Left ventricle myocardium inferior (tissue), 1 donor: ENCODE data around the gene LILRB2. TPM values are rescaled to one million over a fixed set of nuclear protein-coding genes. Genes with fewer than 3 reads are reported as not detected.
A peak's percentile ranks its signal among the peaks of the same experiment; 100 is the strongest.
"Not testable (repeated sequence)": the region's sequence is repeated elsewhere in the genome, so short reads cannot be mapped to it uniquely, and the experiment has no call there.

ENCODE experiments used
- DNase-seq: peaks from one replicate; pipeline ENCODE4 v3.0.0-alpha.2; 2020
- H3K27ac ChIP-seq: fragments of 200-600 bp; replicated peaks from 2 replicates; pipeline ENCODE4 v1.8.0; 2021
- H3K27me3 ChIP-seq: fragments of 200-600 bp; 2 replicates; pipeline ENCODE4 v1.8.0; 2021; ENCODE audit warnings: low read depth
- H3K36me3 ChIP-seq: fragments of 200-600 bp; 2 replicates; pipeline ENCODE4 v1.8.0; 2021
- H3K4me1 ChIP-seq: fragments of 200-600 bp; 2 replicates; pipeline ENCODE4 v1.8.0; 2021
- H3K4me3 ChIP-seq: fragments of 200-600 bp; 2 replicates; pipeline ENCODE4 v1.8.0; 2021; ENCODE audit warnings: mild to moderate bottlenecking, moderate library complexity
- H3K9me3 ChIP-seq: fragments of 200-600 bp; replicated peaks from 2 replicates; pipeline ENCODE4 v1.8.0; 2021
- CTCF ChIP-seq: fragments of 200-600 bp; IDR thresholded peaks from 2 replicates; pipeline ENCODE4 v1.8.0; 2021; ENCODE audit warnings: antibody characterized with exemption, mild to moderate bottlenecking, borderline replicate concordance
- intact Hi-C: fragments of 100-400 bp; cut with micrococcal nuclease; formaldehyde crosslinking; loops from one replicate; pipeline ENCODE4 v1.11.0; 2022
- total RNA-seq: library from RNA; stranded (reverse); fragmentation: NEBNext Ultra II Directional; extraction: Animal tissue kit (Norgen Biotek cat#: 25700); gene quantifications from one replicate; pipeline ENCODE4 v1.2.1, GENCODE V29; 2021
- donor health status: DM: no; HTN: yes; CAD: no; lungs with severe emphysema.

Gene LILRB2
- total RNA-seq, 1 donor from 2014 or later, result 1.7 TPM

- Histone ChIP-seq H3K27me3 (peaks cover 43% of the 10 kb centered on the region), H3K36me3 (no peaks in the 10 kb centered on the region), H3K4me3 (no peak overlapping the region), H3K9me3 (no peaks in the 10 kb centered on the region), H3K4me1 (no peaks in the 10 kb centered on the region), H3K27ac (peak overlapping the region; percentile 8)
- intact Hi-C loops, result no loop called here
- no peak for TF ChIP-seq CTCF
- DNase-seq, result no peak
Observed at GRCh38 chr19:54248016-54248601, 32.8 kb downstream of the LILRB2 start.

GRCh38 chr19:54247106-54247930 is 33.6 kb downstream of the LILRB2 start:
- peaks cover 35% of the 10 kb centered on the region for H3K27me3 ChIP-seq
- H3K4me3 ChIP-seq, result no peak overlapping the region
- H3K27ac ChIP-seq, result peak overlapping the region; percentile 4
- no peak for DNase-seq
- no peaks in the 10 kb centered on the region for H3K9me3 ChIP-seq
- no peaks in the 10 kb centered on the region for H3K36me3 ChIP-seq
- no peaks in the 10 kb centered on the region for H3K4me1 ChIP-seq
- intact Hi-C loops, result no loop called here
- TF ChIP-seq CTCF, result no peak

GRCh38 chr19:54245936-54246335 is 35.0 kb downstream of the LILRB2 start:
- Histone ChIP-seq H3K9me3 (no peaks in the 10 kb centered on the region), H3K4me3 (no peak overlapping the region), H3K27me3 (peaks cover 32% of the 10 kb centered on the region), H3K36me3 (no peaks in the 10 kb centered on the region), H3K4me1 (no peaks in the 10 kb centered on the region), H3K27ac (no peak overlapping the region)
- no peak for DNase-seq
- intact Hi-C loops, result no loop called here
- no peak for TF ChIP-seq CTCF

- H3K36me3 ChIP-seq, H3K4me1 ChIP-seq, H3K4me3 ChIP-seq, H3K27ac ChIP-seq, intact Hi-C loops, DNase-seq, H3K9me3 ChIP-seq: not testable (repeated sequence)
- H3K27me3 ChIP-seq, result peaks cover 36% of the 10 kb centered on the region
Observed at GRCh38 chr19:54243809-54244208, 37.1 kb downstream of the LILRB2 start.

GRCh38 chr19:54242646-54243045 is 38.3 kb downstream of the LILRB2 start, which contains the start of gene LILRA6:
Gene LILRA6, minus strand, starts transcription at chr19:54242790.
- H3K9me3 ChIP-seq, H3K27ac ChIP-seq, DNase-seq, H3K36me3 ChIP-seq, H3K4me1 ChIP-seq, intact Hi-C loops, H3K4me3 ChIP-seq: not testable (repeated sequence)
- H3K27me3 ChIP-seq, result peaks cover 26% of the 10 kb centered on the region

GRCh38 chr19:54242234-54242633 is 38.7 kb downstream of the LILRB2 start:
- peaks cover 25% of the 10 kb centered on the region for H3K27me3 ChIP-seq
- H3K36me3 ChIP-seq, H3K27ac ChIP-seq, intact Hi-C loops, H3K4me3 ChIP-seq, H3K4me1 ChIP-seq, DNase-seq, H3K9me3 ChIP-seq: not testable (repeated sequence)

GRCh38 chr19:54240372-54241336 is 40.3 kb downstream of the LILRB2 start:
- DNase-seq, H3K9me3 ChIP-seq, H3K4me1 ChIP-seq, H3K4me3 ChIP-seq, H3K36me3 ChIP-seq, H3K27ac ChIP-seq, intact Hi-C loops: not testable (repeated sequence)
- H3K27me3 ChIP-seq, result peaks cover 32% of the 10 kb centered on the region

GRCh38 chr19:54239491-54240371 is 41.2 kb downstream of the LILRB2 start:
- peaks cover 36% of the 10 kb centered on the region for H3K27me3 ChIP-seq
- not testable (repeated sequence) for H3K4me3 ChIP-seq, H3K27ac ChIP-seq, H3K4me1 ChIP-seq, DNase-seq, H3K9me3 ChIP-seq, H3K36me3 ChIP-seq
- intact Hi-C loops, result loop anchor here (10.0 kb wide), 1 partner anchor 65 kb away; the partner anchor contains the start of gene TMC4
